DOHH2 (cell line): ENCODE data around the gene DHX29.

Experiments
- EZH2phosphoT487 ChIP-seq: fragments of 200-600 bp; sonication (generic); IDR thresholded peaks from 2 replicates; pipeline ENCODE4 v1.6.1; 2017; ENCODE audit warnings: borderline replicate concordance, mild to moderate bottlenecking, antibody characterized with exemption, low read length, moderate library complexity, mixed read lengths
- TF ChIP-seq, protein P1 (sequence below): fragments of 200-600 bp; sonication (generic); IDR thresholded peaks from one replicate; pipeline ENCODE4 v1.5.1; 2014; ENCODE audit warnings: antibody characterized with exemption, mild to moderate bottlenecking, low read depth, low read length; ENCODE audit not compliant: poor library complexity, severe bottlenecking

DNA sequence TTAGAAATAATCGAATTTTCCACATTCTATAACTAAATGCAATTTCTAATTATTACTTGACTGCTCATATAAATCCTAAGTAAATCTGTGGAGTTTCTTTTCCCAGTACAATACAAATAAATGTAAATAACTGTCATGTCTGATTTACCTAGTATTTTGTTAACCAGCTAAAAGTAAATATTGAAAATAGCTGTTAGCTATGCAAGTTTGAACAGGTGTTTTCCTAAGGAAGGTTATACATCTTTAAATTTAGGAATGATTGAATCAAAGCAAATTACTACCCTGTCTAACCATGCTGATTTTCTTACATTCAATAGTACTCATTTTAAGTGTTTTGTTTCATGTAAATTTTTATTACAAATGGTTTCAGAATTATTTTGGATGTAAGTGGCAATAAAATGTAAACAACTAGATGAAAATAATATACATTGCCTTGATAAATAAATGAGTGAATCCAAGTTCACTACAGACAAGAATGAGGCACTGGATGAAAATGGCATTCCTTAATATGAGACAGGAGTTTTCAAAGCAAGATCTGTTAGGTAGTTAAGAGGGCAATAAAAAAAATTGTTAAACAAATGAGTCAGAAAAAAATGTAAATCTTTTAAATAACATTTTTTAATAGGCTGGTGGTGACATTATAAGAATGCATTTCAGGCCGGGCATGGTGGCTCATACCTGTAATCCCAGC, 96.2 kb downstream of the DHX29 start:
- TF ChIP-seq, protein P1, sequence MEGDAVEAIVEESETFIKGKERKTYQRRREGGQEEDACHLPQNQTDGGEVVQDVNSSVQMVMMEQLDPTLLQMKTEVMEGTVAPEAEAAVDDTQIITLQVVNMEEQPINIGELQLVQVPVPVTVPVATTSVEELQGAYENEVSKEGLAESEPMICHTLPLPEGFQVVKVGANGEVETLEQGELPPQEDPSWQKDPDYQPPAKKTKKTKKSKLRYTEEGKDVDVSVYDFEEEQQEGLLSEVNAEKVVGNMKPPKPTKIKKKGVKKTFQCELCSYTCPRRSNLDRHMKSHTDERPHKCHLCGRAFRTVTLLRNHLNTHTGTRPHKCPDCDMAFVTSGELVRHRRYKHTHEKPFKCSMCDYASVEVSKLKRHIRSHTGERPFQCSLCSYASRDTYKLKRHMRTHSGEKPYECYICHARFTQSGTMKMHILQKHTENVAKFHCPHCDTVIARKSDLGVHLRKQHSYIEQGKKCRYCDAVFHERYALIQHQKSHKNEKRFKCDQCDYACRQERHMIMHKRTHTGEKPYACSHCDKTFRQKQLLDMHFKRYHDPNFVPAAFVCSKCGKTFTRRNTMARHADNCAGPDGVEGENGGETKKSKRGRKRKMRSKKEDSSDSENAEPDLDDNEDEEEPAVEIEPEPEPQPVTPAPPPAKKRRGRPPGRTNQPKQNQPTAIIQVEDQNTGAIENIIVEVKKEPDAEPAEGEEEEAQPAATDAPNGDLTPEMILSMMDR, result no peak
- TF ChIP-seq EZH2phosphoT487, result no peak
